SK-N-SH (cell line): ENCODE data around the gene ANKRD33B. TPM values are rescaled to one million over a fixed set of nuclear protein-coding genes. Genes with fewer than 3 reads are reported as not detected.

Experiments used
- CTCF ChIA-PET: fragments of 300-600, 350-600 bp; formaldehyde crosslinking; extraction: SDS; loops from one replicate; lab custom pipeline; 2021; lab: Yijun Ruan, JAX
- POLR2A ChIA-PET: fragments of 350-600 bp; sonication (Branson Sonifier 250); formaldehyde crosslinking; extraction: SDS; loops from one replicate; lab custom pipeline; 2020; ENCODE audit warnings: antibody characterized with exemption, inconsistent platforms; lab: Yijun Ruan, JAX
- DNase-seq: peaks from one replicate; pipeline ENCODE4 v3.0.0; 2012
- H2AFZ ChIP-seq: fragments of 200-600 bp; sonication (generic); 2 replicates; pipeline ENCODE4 v1.8.1; 2016; ENCODE audit warnings: antibody characterized with exemption, mild to moderate bottlenecking, low read depth
- H3F3A ChIP-seq: fragments of 200-600 bp; sonication (generic); replicated peaks from 2 replicates; pipeline ENCODE3; 2016; ENCODE audit warnings: antibody characterized with exemption, mild to moderate bottlenecking; ENCODE audit not compliant: insufficient read depth
- H3K27ac ChIP-seq, 2 experiments: fragments of 200-500 bp in 1 of 2; fragments of 200-600 bp in 1 of 2; sonication (Bioruptor generic) in 1 of 2; sonication (generic), shearing (Covaris generic) in 1 of 2; 2 replicates each; pipeline versions ENCODE4 v1.5.1 to v1.6.1; 2014 to 2016; ENCODE audit warnings: low read depth in 2 of 2, inconsistent platforms in 1 of 2, low read length in 1 of 2, mild to moderate bottlenecking in 1 of 2, mixed read lengths in 1 of 2
- H3K27me3 ChIP-seq: fragments of 200-600 bp; sonication (generic), shearing (Covaris generic); 2 replicates; pipeline ENCODE4 v1.6.1; 2016; ENCODE audit warnings: mixed run types; ENCODE audit not compliant: insufficient read depth
- H3K36me3 ChIP-seq, 2 experiments: fragments of 200-500 bp in 1 of 2; fragments of 200-600 bp in 1 of 2; sonication (Bioruptor generic) in 1 of 2; sonication (generic) in 1 of 2; replicated peaks in 1 of 2; 2 replicates each; pipeline versions ENCODE3 to v1.5.1; 2014 to 2016; ENCODE audit warnings: low read length in 1 of 2, mild to moderate bottlenecking in 1 of 2; ENCODE audit not compliant: insufficient read depth in 2 of 2, control insufficient read depth in 1 of 2
- H3K4me1 ChIP-seq, 2 experiments: fragments of 200-500 bp in 1 of 2; fragments of 200-600 bp in 1 of 2; sonication (Bioruptor generic) in 1 of 2; sonication (generic), shearing (Covaris generic) in 1 of 2; 2 replicates each; pipeline versions ENCODE4 v1.5.1 to v1.6.1; 2014 to 2016; ENCODE audit warnings: low read depth in 1 of 2, low read length in 1 of 2, mixed run types in 1 of 2; ENCODE audit not compliant: insufficient read depth in 2 of 2, control insufficient read depth in 1 of 2
- H3K4me2 ChIP-seq: fragments of 200-600 bp; sonication (generic), shearing (Covaris generic); 2 replicates; pipeline ENCODE4 v1.6.1; 2017; ENCODE audit warnings: mixed run types
- H3K4me3 ChIP-seq, 2 experiments: fragments of 200-500 bp in 1 of 2; fragments of 200-600 bp in 1 of 2; sonication (Bioruptor generic) in 1 of 2; sonication (generic), shearing (Covaris generic) in 1 of 2; 2 replicates each; pipeline versions ENCODE4 v1.5.1 to v1.8.1; 2014 to 2016; ENCODE audit warnings: low read depth in 2 of 2, inconsistent platforms in 1 of 2, low read length in 1 of 2, mild to moderate bottlenecking in 1 of 2, mixed read lengths in 1 of 2, moderate library complexity in 1 of 2
- H3K79me2 ChIP-seq: fragments of 200-600 bp; sonication (generic); 2 replicates; pipeline ENCODE4 v1.8.1; 2017; ENCODE audit warnings: mild to moderate bottlenecking; ENCODE audit not compliant: insufficient read depth
- H3K9ac ChIP-seq: fragments of 200-600 bp; sonication (generic); 2 replicates; pipeline ENCODE4 v1.6.1; 2017; ENCODE audit warnings: mixed run types
- H3K9me2 ChIP-seq: fragments of 200-600 bp; sonication (generic); 2 replicates; pipeline ENCODE4 v1.6.1; 2017; ENCODE audit warnings: mixed run types
- H3K9me3 ChIP-seq: fragments of 200-600 bp; sonication (generic); 2 replicates; pipeline ENCODE4 v1.6.1; 2017; ENCODE audit warnings: mixed run types, mild to moderate bottlenecking, moderate library complexity
- H4K20me1 ChIP-seq: fragments of 200-600 bp; sonication (generic); 2 replicates; pipeline ENCODE4 v1.6.1; 2017; ENCODE audit warnings: mild to moderate bottlenecking, mixed run types; ENCODE audit not compliant: insufficient read depth
- FOXJ3 ChIP-seq: sonication (generic); formaldehyde crosslinking; IDR thresholded peaks from 2 replicates; pipeline ENCODE4 v1.5.1; 2020; ENCODE audit warnings: mild to moderate bottlenecking, missing genetic modification reagents
- FOXM1 ChIP-seq: IDR thresholded peaks from 2 replicates; pipeline ENCODE4 v1.4.0; 2012; ENCODE audit warnings: low read depth, mild to moderate bottlenecking
- GATA2 ChIP-seq: sonication (generic); formaldehyde crosslinking; IDR thresholded peaks from 2 replicates; pipeline ENCODE4 v1.5.0; 2020; ENCODE audit warnings: mild to moderate bottlenecking, missing genetic modification reagents
- JUND ChIP-seq: IDR thresholded peaks from 2 replicates; pipeline ENCODE4 v1.4.0; 2012
- MXI1 ChIP-seq: IDR thresholded peaks from 2 replicates; pipeline ENCODE4 v1.6.1; 2012; ENCODE audit warnings: mild to moderate bottlenecking, low read depth, low read length, improper control_type of control experiment
- NFIC ChIP-seq: IDR thresholded peaks from 2 replicates; pipeline ENCODE4 v1.4.0; 2012; ENCODE audit warnings: borderline replicate concordance
- POLR2AphosphoS5 ChIP-seq: IDR thresholded peaks from 2 replicates; pipeline ENCODE4 v1.6.1; 2012; ENCODE audit warnings: low read depth, low read length
- RXRA ChIP-seq: IDR thresholded peaks from 2 replicates; pipeline ENCODE4 v1.4.0; 2012; ENCODE audit warnings: low read depth, mild to moderate bottlenecking, borderline replicate concordance
- SIN3A ChIP-seq: IDR thresholded peaks from 2 replicates; pipeline ENCODE4 v1.6.1; 2012; ENCODE audit warnings: low read depth, mild to moderate bottlenecking, low read length, moderate library complexity, borderline replicate concordance
- SMC3 ChIP-seq: IDR thresholded peaks from 2 replicates; pipeline ENCODE4 v1.6.1; 2012; ENCODE audit warnings: low read depth, low read length, improper control_type of control experiment
- TAF1 ChIP-seq: IDR thresholded peaks from 2 replicates; pipeline ENCODE4 v1.6.1; 2012; ENCODE audit warnings: low read depth, mild to moderate bottlenecking, low read length, moderate library complexity, borderline replicate concordance
- TCF12 ChIP-seq: IDR thresholded peaks from 2 replicates; pipeline ENCODE4 v1.4.0; 2012
- YY1 ChIP-seq: IDR thresholded peaks from 2 replicates; pipeline ENCODE4 v1.4.0; 2012; ENCODE audit warnings: low read depth, mild to moderate bottlenecking
- WGBS: methylation state at CpG from one replicate; pipeline ENCODE4 v1.1.6; 2017; ENCODE audit warnings: low lambda C conversion rate; 5-methylcytosine and 5-hydroxymethylcytosine counted together
- polyA plus RNA-seq, 3 experiments: library from polyadenylated mRNA; depleted of rRNA; stranded (reverse); fragments of >200 nt; gene quantifications; 2 replicates each; pipeline ENCODE4 v1.2.3, GENCODE V29; 2012
- TF ChIP-seq, protein P1 (sequence below): IDR thresholded peaks from 2 replicates; pipeline ENCODE4 v1.4.0; 2012; ENCODE audit warnings: low read depth, borderline replicate concordance
- TF ChIP-seq, protein P2 (sequence below): IDR thresholded peaks from 2 replicates; pipeline ENCODE4 v1.4.0; 2012; ENCODE audit warnings: low read depth
- TF ChIP-seq, protein P3 (sequence below): IDR thresholded peaks from 2 replicates; pipeline ENCODE4; 2012
- TF ChIP-seq, protein P4 (sequence below): IDR thresholded peaks from 2 replicates; pipeline ENCODE4 v1.4.0; 2012; ENCODE audit warnings: low read depth, borderline replicate concordance
- TF ChIP-seq, protein P5 (sequence below): fragments of 150-350 bp; IDR thresholded peaks from 2 replicates; pipeline ENCODE4 v1.6.1; 2016; ENCODE audit warnings: mild to moderate bottlenecking, low read depth, low read length
- TF ChIP-seq, protein P6 (sequence below): IDR thresholded peaks from 2 replicates; pipeline ENCODE4 v1.6.1; 2012; ENCODE audit warnings: mild to moderate bottlenecking, low read depth, low read length, moderate library complexity

Gene ANKRD33B
- polyA plus RNA-seq, 1 of the 3 experiments (the other 2 are of a cell fraction), result 1.8 TPM

DNA sequence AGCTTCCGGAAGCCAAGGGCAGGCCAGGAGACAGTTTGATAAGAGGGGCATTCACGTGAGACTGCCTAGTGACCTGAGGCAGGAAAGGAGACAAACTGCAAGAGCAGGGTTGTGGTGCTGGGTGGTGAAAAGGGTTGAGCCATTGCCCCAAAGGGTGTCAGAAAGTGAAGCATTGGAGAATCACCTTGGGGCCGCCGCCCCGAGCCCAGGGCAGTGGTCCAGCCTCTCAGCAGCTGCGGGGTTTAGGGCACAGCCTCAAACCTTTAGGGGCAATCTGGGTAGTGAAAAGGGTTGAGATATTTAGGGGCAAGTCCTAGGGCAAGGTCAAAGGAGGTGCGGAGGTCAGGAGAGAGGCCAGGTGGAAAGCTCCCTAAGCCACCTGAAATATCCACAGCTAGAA is 10.4 kb upstream of the ANKRD33B start:
- ChIA-PET CTCF (interaction anchor here (2.5 kb wide), 1 partner anchor 100 kb away, joined by 8 read pairs; no protein-coding TSS in a partner anchor), POLR2A (no interaction called here)

More for the DNA sequence above, 10.4 kb upstream of the ANKRD33B start:
- H3K79me2 ChIP-seq, result no peaks in the 10 kb centered on the region
- H3K9me3 ChIP-seq, result no peaks in the 10 kb centered on the region
- H3K9me2 ChIP-seq, result no peaks in the 10 kb centered on the region
- WGBS, result 96% methylated on average over 7 of the region's 7 CpGs
- H2AFZ ChIP-seq, result no peak overlapping the region
- H3F3A ChIP-seq, result peaks cover 23% of the 10 kb centered on the region
- TF ChIP-seq MXI1, result no peak
- TF ChIP-seq FOXM1, result no peak
- no peak for TF ChIP-seq TCF12
- no peak for TF ChIP-seq FOXJ3 (CRISPR knock-in tag)
- no peak for TF ChIP-seq YY1
- TF ChIP-seq, protein P1, sequence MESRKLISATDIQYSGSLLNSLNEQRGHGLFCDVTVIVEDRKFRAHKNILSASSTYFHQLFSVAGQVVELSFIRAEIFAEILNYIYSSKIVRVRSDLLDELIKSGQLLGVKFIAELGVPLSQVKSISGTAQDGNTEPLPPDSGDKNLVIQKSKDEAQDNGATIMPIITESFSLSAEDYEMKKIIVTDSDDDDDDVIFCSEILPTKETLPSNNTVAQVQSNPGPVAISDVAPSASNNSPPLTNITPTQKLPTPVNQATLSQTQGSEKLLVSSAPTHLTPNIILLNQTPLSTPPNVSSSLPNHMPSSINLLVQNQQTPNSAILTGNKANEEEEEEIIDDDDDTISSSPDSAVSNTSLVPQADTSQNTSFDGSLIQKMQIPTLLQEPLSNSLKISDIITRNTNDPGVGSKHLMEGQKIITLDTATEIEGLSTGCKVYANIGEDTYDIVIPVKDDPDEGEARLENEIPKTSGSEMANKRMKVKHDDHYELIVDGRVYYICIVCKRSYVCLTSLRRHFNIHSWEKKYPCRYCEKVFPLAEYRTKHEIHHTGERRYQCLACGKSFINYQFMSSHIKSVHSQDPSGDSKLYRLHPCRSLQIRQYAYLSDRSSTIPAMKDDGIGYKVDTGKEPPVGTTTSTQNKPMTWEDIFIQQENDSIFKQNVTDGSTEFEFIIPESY, result no peak
- TF ChIP-seq, protein P2, sequence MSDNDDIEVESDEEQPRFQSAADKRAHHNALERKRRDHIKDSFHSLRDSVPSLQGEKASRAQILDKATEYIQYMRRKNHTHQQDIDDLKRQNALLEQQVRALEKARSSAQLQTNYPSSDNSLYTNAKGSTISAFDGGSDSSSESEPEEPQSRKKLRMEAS, result no peak
- TF ChIP-seq, protein P3, sequence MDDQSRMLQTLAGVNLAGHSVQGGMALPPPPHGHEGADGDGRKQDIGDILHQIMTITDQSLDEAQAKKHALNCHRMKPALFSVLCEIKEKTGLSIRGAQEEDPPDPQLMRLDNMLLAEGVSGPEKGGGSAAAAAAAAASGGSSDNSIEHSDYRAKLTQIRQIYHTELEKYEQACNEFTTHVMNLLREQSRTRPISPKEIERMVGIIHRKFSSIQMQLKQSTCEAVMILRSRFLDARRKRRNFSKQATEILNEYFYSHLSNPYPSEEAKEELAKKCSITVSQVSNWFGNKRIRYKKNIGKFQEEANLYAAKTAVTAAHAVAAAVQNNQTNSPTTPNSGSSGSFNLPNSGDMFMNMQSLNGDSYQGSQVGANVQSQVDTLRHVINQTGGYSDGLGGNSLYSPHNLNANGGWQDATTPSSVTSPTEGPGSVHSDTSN, result no peak
- no peak for TF ChIP-seq JUND
- no peak for TF ChIP-seq POLR2AphosphoS5
- TF ChIP-seq GATA2 (CRISPR knock-in tag), result no peak
- TF ChIP-seq SMC3, result no peak
- no peak for TF ChIP-seq RXRA
- no peak for TF ChIP-seq NFIC
- TF ChIP-seq, protein P4, sequence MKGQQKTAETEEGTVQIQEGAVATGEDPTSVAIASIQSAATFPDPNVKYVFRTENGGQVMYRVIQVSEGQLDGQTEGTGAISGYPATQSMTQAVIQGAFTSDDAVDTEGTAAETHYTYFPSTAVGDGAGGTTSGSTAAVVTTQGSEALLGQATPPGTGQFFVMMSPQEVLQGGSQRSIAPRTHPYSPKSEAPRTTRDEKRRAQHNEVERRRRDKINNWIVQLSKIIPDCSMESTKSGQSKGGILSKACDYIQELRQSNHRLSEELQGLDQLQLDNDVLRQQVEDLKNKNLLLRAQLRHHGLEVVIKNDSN, result no peak
- no peak for TF ChIP-seq TAF1
- TF ChIP-seq, protein P5, sequence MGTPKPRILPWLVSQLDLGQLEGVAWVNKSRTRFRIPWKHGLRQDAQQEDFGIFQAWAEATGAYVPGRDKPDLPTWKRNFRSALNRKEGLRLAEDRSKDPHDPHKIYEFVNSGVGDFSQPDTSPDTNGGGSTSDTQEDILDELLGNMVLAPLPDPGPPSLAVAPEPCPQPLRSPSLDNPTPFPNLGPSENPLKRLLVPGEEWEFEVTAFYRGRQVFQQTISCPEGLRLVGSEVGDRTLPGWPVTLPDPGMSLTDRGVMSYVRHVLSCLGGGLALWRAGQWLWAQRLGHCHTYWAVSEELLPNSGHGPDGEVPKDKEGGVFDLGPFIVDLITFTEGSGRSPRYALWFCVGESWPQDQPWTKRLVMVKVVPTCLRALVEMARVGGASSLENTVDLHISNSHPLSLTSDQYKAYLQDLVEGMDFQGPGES, result no peak
- TF ChIP-seq, protein P6, sequence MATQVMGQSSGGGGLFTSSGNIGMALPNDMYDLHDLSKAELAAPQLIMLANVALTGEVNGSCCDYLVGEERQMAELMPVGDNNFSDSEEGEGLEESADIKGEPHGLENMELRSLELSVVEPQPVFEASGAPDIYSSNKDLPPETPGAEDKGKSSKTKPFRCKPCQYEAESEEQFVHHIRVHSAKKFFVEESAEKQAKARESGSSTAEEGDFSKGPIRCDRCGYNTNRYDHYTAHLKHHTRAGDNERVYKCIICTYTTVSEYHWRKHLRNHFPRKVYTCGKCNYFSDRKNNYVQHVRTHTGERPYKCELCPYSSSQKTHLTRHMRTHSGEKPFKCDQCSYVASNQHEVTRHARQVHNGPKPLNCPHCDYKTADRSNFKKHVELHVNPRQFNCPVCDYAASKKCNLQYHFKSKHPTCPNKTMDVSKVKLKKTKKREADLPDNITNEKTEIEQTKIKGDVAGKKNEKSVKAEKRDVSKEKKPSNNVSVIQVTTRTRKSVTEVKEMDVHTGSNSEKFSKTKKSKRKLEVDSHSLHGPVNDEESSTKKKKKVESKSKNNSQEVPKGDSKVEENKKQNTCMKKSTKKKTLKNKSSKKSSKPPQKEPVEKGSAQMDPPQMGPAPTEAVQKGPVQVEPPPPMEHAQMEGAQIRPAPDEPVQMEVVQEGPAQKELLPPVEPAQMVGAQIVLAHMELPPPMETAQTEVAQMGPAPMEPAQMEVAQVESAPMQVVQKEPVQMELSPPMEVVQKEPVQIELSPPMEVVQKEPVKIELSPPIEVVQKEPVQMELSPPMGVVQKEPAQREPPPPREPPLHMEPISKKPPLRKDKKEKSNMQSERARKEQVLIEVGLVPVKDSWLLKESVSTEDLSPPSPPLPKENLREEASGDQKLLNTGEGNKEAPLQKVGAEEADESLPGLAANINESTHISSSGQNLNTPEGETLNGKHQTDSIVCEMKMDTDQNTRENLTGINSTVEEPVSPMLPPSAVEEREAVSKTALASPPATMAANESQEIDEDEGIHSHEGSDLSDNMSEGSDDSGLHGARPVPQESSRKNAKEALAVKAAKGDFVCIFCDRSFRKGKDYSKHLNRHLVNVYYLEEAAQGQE, result no peak
- TF ChIP-seq SIN3A, result no peak
- H3K9ac ChIP-seq, result no peak overlapping the region
- H3K27ac ChIP-seq, result no peak overlapping the region
- H3K4me1 ChIP-seq, result peaks cover 10 to 38% of the 10 kb centered on the region in 2 experiments; a peak in 3 of 4 replicates
- no peak for DNase-seq
- H3K27me3 ChIP-seq, result no peaks in the 10 kb centered on the region
- no peaks in the 10 kb centered on the region for H3K36me3 ChIP-seq
- H3K4me3 ChIP-seq, result no peak overlapping the region
- H3K4me2 ChIP-seq, result no peak overlapping the region
- H4K20me1 ChIP-seq, result no peaks in the 10 kb centered on the region
